GM18868 (cell line): ENCODE measurements around the gene SCYGR8.

ENCODE experiments used
- ATAC-seq: cut with Tn5 transposase; IDR thresholded peaks from one replicate; pipeline ENCODE4 v1.9.1; 2021; ENCODE audit warnings: mild to moderate bottlenecking, moderate library complexity; ENCODE audit not compliant: unreplicated experiment

The SCYGR8 gene

DNA sequence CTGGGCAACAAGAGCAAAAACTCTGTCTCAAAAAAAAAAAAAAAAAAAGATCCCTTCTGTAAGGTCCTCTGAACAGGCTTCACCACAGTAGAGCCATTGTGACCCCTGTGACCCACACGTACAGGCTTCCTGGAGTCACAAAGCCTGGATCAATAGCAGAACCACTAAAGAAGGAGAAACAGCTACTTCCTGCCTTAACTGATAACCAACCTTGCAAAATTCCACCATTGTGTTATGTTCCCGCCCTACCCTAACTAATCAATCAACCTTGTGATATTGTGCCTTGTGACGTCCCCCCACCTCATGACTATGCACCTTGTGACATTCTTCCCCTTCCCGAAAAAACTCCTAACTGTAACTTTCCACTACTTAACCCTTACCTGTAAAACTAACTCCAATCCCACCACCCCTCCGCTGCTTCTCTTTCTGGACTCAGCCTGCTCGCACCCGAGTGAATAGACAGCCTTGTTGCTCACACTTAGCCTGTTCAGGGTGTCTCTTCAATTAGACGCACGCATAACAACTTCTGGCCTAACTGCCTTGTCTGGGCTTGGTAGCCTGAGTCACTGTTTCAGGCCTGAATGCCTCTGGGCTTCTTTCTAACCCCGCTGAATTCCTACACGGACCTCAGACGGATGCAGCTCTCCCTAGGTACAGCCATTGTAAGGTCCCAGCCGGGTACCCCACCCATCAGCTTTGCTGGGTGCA lies 13.9 kb downstream of the SCYGR8 start:
- ATAC-seq, result no peak

DNA sequence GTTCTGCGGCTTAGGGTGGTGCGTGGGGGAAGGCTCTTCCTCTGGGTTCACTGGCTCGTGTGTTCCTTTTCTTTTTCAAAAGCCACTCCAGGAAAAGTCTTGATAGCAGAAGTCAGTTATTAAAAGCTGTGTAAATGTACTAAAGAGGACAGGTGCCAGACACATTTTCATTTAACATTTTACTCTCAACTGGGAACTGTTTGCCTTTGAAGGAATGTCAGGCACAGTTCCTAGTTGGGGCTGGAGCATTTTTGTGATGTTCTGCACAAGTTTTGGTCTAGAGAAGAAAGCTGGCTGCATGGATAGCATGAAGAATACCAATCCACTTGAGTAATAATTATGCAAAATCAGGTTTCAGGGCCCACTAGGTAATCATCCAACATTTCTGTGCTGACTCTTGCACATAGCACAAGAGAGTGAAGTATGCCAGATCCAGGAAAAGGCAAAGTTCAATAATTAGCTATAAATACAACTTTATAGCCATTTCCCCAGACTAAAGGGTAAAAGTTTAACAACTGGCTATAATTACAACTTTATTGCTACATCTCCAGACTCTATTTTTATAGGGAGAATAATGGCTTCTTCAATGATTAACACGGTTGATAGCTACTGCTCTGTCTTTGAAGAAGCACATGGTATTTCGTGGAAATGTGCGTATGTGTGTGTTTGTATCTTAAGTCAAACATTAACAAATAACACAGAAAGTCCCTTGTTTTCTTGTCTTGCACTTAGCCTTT lies 16.2 kb downstream of the SCYGR8 start:
- ATAC-seq, result no peak

DNA sequence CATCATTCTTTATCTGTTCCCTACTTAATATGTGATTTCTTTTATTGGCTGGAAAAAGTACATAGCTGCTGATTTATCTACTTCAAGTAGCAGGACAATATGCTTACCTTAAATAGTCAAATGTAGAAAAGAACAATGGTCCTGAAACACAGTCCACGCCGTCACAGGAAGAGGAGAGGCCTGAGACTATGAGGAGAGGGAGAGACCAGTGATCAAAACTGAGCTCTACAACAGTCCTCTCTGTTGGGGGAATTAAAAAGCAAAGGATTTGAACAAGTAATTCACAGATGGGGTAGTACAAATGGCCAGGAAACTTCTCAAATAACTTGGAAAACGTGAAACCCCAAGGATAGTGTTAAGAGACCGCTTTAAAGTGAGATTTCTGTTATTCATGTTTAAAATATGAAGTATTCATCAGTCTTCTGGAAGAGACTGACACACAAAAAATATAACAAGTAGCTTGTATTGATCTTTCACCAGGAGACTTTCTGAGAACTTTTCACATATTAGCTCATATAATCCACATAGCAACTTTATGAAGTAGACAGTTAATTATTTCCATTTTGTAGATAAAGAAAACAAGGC lies 20.2 kb downstream of the SCYGR8 start:
- peak; percentile 24 for ATAC-seq

DNA sequence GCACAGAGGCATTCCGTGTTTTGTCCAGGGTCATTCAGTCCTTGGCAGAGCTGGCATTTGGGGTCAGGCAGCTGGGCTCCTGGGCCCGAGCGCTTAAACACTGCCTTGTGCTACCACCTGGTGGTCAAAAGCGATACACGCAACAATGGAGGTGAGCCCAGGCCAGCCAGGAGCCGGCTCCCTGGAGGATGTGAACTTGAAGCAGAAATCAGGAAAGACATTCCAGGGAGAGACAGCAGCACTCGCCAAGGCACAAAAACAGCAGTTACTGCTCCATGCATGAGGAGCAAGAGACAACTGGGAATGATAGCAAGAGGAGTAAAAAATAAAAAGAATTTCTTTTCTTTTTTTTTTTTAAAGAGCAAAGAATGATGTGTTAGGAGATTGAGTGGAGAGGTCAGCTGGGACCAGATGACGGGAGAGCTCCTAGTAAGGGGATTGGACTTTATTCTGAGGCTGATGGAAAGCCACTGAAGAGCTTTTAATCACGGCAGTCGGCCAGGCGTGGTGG lies 20.7 kb downstream of the SCYGR8 start:
- ATAC-seq, result peak; percentile 98

DNA sequence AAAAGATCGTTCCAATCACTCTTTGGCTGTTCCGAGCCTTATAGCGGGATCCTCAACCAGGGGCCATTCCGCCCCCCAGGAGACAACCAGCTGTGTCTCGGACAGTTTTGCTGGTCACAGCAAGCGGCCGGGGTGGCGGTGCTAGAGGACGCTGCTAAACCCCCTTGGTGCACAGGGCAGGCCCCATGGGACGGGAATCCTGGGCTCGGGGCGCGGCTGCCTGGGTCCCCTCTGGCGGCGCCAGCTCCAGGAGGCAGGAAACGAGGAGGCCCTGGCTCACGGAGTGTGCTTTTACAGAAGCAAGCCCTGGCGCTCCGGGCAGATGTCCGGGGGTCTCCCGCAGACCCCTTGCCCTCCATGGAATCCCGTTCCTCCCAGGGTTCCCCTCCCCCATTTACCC lies 22.1 kb downstream of the SCYGR8 start:
- ATAC-seq, result no peak

DNA sequence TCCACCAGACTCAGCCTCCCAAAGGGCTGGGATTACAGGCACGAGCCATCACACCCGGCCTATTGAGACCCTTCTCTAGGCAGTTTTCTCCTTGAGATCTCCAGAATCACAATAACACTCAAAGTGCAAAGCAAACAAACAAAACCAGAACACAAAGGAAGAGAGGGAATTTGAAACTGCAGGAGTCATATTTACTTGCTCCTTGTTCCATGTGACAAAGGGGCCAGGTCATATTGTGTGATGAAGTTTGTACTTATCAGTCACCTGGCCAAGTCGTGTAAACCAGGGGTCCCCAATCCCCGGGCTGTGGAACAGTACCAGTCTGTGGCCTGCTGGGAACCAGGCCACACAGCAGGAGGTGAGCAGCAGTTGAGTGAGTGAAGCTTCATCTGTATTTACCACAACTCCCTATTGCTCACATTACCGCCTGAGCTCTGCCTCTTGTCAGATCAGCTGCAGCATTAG lies 26.5 kb downstream of the SCYGR8 start:
- ATAC-seq, result no peak

DNA sequence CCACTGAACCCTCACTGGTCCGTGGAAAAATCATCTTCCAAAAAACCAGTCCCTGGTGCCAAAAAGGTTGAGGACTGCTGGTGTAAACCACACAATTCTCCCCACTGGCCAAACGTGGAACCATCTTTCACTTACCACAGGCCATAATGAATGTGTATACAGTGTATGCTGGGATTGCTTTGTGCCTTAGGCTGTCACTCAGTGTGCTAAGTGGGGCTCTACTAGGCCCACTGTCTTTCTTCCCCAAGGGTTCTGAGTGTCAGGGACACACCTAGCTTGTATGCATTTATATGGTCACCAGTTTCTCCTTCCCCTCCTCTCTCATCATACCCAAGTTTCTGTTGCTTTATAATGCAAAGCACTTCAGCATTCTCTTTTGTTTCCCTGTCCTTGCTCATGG lies 27.2 kb downstream of the SCYGR8 start:
- ATAC-seq, result no peak

DNA sequence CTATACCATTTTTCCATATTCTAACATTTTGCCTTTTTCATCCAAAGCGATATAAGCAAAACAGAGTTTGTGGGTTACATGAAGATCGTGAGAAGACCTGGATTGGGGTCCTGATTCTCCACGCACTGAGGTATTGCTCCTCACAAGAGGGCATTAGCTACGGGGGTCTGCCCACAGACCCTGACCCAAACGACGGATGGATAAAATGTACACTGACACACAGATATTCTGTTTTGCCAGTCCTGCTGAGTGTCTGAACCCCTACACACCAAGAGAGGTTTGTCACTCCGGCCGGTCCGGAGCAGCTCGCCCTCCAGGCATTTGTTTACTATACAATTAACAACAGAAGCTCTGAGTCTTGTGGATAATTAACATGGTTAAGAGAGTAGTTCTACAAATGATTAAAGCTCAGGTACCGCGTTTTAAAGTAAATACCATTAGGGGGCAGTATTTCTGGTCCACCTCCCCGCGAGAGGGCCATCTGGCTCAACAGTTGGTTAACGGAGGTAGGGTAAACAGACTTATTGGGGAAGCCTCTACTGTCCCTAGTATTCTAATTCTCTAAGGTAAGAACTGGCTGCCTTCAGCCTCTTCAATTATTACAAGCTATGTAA lies 28.4 kb downstream of the SCYGR8 start:
- ATAC-seq, result peak; percentile 85

DNA sequence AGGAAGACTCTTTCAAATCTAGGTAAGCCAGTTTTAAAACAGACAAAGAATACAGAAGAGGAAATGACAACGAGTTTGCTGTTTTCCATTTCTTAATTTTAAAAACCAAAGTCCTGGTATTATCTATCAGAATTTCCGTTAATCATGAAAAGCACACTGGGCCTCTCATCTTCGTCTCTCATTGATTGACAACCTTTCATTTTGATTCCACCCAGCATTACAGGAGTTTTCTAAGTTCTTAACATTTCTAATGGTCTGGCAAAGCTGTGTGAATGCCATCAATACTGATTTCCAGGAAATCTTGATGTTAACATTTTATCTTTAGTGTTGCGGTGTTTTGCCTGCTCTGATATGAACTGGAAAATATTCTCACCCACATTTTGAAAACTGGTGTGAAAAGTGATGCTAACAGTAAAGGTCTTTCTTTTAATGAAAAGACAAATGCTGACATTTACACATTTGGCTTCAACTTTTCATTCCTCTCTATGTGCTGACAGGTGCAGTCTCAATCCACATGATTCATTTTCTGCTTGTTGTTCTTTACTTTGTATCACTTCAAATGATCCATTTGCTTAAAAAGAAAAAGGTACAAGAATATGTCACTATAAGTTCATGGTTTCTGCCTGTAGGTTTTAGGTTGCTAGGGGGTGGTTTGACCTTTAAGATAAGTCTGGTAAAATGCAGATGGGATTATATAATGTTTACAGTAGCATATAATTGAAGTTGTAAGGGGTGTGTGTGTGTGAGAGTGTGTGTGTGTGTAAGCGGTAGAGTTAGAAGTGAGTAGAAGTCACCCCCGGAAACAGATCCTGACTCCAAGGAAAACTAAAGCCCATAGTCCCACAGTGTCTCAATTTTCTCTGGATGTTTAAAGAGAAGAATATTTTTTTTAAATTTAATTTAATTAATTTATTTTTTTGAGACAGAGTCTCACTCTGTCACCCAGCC lies 29.5 kb downstream of the SCYGR8 start:
- ATAC-seq, result no peak

DNA sequence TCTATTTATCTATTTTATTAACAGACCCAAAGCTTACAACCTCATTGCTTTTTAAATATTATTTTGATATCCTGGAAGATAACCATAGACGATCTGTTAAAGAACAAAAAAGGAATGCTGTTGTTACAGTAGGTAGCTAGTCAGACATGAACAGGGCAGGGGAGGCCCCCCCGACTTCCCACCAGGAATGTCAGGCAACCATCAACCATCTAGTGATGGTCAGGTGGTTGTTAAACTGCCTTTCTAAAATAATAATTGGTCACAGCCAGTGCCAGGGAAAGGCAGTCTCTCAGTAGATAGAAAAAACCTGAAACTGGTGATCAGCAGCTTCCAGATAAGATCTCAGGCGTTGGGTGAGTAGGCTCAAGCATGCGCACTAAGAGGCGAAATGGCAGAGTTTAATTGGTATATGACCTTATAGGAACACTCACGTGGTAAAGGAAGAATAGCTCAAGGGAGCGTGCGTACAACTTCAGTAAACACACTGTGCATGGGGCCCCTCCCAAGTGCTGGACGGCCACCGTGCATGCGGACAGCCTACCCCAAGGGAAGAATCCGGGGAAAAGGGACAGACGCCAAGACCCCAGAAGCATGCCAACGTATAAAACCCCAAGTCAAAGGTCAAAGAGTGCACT lies 35.4 kb downstream of the SCYGR8 start:
- no peak for ATAC-seq

DNA sequence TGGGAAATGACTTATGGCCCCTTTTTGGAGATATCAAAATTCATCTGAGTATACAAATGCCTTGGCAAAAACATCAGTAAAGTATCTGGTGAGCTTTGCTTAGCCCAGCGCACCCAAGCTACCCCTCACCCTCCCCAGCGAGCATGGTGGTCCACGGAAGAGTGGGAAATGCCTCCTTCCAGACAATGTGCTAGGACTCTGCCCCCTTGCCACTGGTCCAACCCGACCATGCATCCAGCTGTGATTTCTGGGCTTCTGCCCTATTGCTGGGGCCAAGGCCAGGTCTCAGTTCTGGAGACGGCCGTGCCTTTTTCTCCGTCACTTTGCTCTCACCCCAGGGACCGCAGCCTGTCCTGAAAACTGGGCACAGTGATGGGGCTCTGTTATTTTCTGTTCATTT lies 36.1 kb downstream of the SCYGR8 start:
- ATAC-seq, result no peak

DNA sequence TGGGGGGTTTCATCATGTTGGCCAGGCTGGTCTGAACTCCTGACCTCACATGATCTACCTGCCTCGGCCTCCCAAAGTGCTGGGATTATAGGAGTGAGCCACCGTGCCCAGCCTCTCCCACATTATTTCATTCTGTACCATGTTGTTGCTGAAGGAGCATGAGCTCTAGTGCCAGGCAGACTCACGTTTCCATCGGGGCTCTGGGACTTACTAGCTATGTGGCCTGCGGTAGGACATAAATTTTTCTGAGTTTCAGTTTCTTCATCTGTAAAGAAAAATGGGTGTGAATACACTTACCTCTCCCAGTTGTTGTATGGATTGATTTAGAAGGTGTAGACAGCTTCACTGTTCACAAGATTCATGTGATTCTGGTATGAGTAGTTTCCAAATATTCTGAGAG lies 37.1 kb downstream of the SCYGR8 start:
- peak; percentile 54 for ATAC-seq

DNA sequence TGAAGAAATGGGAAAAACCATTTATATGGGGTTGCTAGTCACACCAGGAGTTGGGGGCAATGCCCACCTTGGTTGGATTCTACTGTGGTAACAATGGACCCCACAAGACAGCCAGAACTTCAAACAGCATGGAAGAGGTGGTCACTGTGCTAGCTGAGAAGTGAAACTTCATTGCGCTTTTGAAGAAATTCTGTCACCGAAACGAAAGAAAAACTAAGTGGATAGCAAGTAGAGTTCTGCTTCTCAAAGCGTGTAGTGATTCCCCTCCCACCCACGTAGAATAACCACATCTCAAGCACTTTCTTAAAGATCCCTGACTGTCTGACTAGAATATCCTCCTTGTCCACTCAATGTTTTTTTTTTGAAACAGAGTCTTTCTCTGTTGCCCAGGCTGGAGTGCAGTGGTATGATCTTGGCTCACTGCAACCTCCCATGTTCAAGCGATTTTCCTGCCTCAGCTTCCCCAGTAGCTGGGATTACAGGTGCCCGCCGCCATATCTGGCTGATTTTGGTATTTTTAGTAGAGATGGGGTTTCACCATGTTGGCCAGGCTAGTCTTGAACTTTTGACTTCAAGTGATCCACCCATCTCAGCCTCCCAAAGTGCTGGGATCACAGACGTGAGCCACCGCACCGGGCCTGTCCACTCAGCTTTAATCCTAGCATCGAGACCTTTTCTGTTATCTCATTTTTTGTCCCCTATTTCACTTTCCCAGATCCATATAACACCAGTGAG lies 37.9 kb downstream of the SCYGR8 start:
- peak; percentile 97 for ATAC-seq

DNA sequence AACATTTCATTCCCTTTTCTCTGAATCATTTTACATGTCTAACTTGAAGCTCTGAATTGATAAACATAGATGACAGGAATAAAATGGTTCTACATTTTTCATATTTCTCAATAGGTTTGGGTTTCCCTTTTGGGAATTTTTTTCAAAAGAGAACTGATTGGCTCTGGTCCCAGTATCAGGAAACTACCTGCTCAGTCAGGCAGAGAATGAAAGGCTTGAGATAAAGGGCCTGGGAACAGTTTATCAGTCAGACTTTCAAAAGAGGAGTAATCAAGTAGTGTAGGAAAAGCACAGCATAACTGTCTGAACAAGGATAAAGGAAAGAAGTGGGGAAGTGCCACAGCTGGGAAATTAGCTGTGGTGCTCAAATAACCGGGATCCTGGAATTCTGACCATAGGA lies 39.6 kb downstream of the SCYGR8 start:
- ATAC-seq, result no peak

DNA sequence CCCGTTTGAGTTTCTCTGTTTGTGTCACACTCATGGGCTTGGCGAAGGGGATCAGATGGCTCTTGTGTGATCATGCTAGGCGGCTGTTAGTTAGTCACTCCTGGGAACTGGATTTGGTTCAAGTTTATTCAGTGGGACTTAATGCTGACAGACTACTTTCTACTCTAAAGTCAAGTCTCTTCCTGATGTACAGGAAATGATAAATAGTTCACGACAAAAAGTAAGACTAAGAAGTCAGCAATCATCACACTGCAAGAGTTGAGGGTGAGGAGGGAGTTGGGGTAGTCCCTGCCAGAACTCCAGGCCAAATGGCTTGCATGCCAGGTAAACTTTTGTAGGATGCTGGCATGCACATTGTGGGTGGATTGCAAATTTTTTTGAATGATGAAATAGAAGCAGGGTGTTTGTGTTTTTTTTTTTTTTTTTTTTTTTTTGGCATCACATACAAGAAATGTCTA lies 42.9 kb downstream of the SCYGR8 start:
- no peak for ATAC-seq

DNA sequence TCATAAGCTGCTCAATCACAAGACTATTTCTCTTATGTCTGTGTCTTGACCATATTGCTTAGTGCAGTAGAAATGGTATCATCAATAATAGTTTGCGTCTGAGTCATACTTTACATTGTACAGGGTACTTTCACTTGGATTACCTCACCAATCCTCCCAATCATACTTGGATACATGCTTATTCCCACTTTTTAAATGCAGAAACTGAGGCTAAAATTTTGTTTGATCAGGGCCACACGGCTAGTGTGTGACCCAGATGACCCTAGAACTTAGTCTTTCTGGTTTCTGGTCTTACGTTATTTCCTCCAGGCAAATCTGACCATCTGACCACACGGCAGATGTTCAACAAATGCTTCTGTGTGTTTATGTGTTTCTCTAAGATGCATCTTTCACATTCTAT lies 44.1 kb downstream of the SCYGR8 start:
- ATAC-seq, result peak; percentile 54

DNA sequence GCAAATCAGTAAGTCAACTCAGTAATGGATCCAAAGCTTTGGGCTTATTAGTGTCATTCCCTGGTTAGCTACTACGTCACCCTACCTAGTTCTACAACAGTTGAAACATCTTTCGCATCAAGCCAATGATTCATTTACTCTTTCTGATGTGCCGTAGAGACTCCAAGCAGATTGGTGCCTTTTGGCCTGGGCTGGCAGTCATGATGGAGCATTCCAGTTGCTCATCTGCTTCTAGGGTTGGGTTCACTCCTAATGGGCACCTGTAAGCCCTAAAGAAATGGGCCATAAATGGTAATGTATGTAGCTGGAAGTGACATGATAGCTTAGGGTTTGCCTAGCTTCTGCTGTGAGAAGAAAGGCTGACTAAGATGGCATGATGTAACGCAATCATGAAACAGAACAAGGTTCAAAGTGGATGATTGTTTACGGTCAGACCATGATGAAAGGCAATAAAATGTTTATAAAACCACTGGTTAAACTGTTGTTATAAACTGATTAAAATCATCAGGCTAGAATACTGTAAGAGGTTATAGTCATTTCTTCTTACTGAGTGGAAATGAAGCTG lies 47.5 kb downstream of the SCYGR8 start:
- no peak for ATAC-seq
